ENCODE results near the gene ITIH4.

The ITIH4 gene

DNA sequence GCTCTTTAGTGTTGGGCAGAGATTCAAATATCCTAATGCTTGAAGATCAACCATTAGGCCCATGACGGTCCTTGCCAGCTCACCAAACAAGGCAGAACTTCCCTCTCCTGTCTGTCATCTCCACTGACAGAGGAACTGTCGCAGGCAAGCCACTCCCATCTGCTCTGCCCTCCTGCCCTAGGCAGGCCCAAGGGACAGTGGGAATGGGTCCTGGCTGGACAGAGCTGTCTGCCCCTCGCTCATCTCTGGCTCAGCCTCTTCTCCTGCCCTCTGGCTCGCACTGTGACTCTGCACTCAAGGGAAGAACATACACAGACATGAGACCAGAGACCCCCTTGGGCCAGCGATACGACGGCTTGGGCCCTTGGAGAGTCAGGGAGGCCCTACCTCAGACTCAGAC is 12.0 kb upstream of the ITIH4 start:
- no peaks in the 10 kb centered on the region for H3K27me3 ChIP-seq
- H3K4me3 ChIP-seq (ENCODE audit: low read depth in 1 of 2, low read length in 1 of 2): no peak overlapping the region
- H3K4me1 ChIP-seq (ENCODE audit: control insufficient read depth in 1 of 2, insufficient read depth in 1 of 2, low read depth in 1 of 2, low read length in 1 of 2): peaks cover 55 to 56% of the 10 kb centered on the region in 2 experiments
- peaks cover 47% of the 10 kb centered on the region for H3K36me3 ChIP-seq
- TF ChIP-seq, protein P1, sequence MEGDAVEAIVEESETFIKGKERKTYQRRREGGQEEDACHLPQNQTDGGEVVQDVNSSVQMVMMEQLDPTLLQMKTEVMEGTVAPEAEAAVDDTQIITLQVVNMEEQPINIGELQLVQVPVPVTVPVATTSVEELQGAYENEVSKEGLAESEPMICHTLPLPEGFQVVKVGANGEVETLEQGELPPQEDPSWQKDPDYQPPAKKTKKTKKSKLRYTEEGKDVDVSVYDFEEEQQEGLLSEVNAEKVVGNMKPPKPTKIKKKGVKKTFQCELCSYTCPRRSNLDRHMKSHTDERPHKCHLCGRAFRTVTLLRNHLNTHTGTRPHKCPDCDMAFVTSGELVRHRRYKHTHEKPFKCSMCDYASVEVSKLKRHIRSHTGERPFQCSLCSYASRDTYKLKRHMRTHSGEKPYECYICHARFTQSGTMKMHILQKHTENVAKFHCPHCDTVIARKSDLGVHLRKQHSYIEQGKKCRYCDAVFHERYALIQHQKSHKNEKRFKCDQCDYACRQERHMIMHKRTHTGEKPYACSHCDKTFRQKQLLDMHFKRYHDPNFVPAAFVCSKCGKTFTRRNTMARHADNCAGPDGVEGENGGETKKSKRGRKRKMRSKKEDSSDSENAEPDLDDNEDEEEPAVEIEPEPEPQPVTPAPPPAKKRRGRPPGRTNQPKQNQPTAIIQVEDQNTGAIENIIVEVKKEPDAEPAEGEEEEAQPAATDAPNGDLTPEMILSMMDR (IDR thresholded peaks at IDR 0.05): no peak
- H3K27ac ChIP-seq: peak overlapping the region; percentile 85
- no peaks in the 10 kb centered on the region for H3K9me3 ChIP-seq

DNA sequence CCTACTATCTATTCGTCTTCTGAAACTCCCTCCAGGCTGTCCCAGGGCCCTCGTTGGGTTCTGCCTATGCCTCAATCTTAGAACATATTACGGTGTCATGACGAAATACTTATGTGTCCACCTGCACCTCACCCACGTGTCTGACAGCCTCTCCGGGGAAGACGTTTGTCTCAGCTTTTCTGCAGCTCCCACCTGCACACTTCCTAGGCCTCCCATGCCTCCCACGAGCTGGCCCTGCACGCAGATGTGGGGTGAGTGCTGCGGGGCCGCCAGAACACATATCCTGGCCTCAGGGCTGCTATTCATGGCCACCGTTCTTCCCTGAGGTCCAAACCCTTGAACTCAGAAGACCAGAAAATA is 11.5 kb upstream of the ITIH4 start:
- Histone ChIP-seq H3K36me3 (peaks cover 48% of the 10 kb centered on the region), H3K4me1 (ENCODE audit: control insufficient read depth in 1 of 2, insufficient read depth in 1 of 2, low read depth in 1 of 2, low read length in 1 of 2) (peaks cover 54 to 55% of the 10 kb centered on the region in 2 experiments), H3K4me3 (ENCODE audit: low read depth in 1 of 2, low read length in 1 of 2) (no peak overlapping the region)

DNA sequence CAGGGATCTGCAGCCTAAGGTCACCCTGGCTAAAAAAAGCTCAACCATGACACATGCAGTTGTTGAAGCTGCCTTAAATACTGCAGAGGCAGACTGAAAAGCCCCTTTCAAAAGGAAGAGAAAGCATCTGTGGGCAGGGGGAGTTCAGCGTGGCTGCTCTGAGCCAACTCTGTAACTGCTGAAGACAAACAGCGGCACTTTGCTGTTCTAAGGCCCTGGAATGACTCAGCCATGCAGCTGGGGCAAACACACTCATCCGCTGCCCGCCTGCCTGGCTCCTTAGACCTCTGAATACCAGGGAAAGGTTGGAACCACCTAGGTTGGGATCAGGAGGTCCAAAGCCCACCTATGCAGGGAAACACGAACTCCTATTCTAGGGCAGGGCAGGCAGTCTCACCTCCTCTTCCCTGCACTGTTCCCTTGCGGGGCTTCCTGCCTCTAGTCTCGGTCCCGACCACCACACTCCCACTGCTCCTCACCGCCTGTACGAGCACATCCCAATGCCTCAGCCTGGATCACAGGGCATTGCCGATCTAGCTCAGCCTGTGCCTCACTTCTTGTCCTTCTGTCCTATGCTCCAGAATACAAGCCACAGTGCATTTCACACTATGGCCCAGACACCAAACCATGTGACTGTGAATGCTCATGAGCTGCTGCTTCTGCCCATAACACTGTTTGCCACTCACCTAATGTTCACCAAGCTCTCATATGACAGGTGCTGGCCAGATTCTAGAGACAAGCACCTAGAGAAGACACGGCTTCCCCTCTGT is 10.9 kb upstream of the ITIH4 start:
- no peaks in the 10 kb centered on the region for H3K9me3 ChIP-seq

More for the DNA sequence above, 11.5 kb upstream of the ITIH4 start:
- H3K9me3 ChIP-seq: no peaks in the 10 kb centered on the region
- TF ChIP-seq, protein P1 (IDR thresholded peaks at IDR 0.05): no peak
- no peaks in the 10 kb centered on the region for H3K27me3 ChIP-seq
- H3K27ac ChIP-seq: peak overlapping the region; percentile 85

DNA sequence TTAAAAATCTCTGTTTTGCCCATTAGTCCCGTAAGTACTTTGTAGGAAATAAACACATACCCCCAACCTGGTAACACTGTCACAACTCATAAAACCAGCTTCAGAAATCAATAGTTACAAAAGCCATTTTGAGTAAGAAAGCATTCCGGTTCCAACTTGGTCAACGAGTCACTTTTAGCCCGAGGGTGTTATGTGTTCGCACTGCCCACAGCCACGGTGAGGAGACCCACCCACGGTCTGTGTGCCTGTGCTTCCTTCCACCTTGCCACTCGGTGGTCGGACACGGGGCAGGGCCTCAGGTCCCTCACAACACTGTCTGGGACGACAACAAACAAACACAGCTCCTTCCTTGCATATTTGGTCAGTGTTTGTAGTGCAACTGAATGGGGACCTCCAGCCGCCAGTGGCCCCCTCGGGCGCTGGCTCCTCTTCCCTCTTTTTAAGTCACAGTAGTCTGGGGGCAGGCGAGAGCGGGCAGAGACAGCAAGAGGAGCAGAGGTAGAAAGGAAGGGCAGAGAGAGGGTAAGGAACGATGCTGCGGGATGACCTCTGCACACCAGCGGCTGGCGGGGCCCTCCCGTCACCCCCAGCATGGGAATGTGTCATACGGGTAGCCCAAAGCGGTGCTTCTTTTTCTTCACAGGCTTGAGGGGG is 9.5 kb upstream of the ITIH4 start:
- Histone ChIP-seq H3K27ac (no peak overlapping the region), H3K27me3 (no peaks in the 10 kb centered on the region), H3K36me3 (peaks cover 67% of the 10 kb centered on the region), H3K4me1 (ENCODE audit: control insufficient read depth in 1 of 2, insufficient read depth in 1 of 2, low read depth in 1 of 2, low read length in 1 of 2) (peaks cover 35% of the 10 kb centered on the region in 2 experiments), H3K4me3 (ENCODE audit: low read depth in 1 of 2, low read length in 1 of 2) (no peak overlapping the region), H3K9me3 (no peaks in the 10 kb centered on the region)
- TF ChIP-seq, protein P1 (IDR thresholded peaks at IDR 0.05): no peak

More for the DNA sequence above, 10.9 kb upstream of the ITIH4 start:
- Histone ChIP-seq H3K4me1 (ENCODE audit: control insufficient read depth in 1 of 2, insufficient read depth in 1 of 2, low read depth in 1 of 2, low read length in 1 of 2) (peaks cover 49% of the 10 kb centered on the region in 2 experiments), H3K4me3 (ENCODE audit: low read depth in 1 of 2, low read length in 1 of 2) (no peak overlapping the region), H3K27me3 (no peaks in the 10 kb centered on the region), H3K27ac (peak overlapping the region; percentile 85), H3K36me3 (peaks cover 54% of the 10 kb centered on the region)
- TF ChIP-seq, protein P1 (IDR thresholded peaks at IDR 0.05): no peak

DNA sequence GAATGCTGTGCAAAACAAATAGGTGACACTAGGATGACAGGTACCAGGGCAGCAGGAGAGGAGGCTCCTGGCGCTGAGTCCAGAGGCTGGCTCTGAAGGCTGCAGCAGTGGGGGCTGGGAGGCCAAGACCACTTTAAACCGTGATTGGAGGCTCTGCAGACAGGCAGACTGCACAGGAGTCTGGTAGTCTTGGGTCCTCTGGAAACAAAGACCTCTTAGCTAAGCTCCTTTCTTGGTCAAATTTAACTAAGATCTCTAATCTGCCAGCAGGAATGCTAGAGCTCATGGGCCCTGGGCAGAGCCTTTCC is 8.8 kb upstream of the ITIH4 start:
- Histone ChIP-seq H3K9me3 (no peaks in the 10 kb centered on the region), H3K27ac (no peak overlapping the region), H3K4me1 (ENCODE audit: control insufficient read depth in 1 of 2, insufficient read depth in 1 of 2, low read depth in 1 of 2, low read length in 1 of 2) (peaks cover 27% of the 10 kb centered on the region in 2 experiments), H3K27me3 (no peaks in the 10 kb centered on the region), H3K4me3 (ENCODE audit: low read depth in 1 of 2, low read length in 1 of 2) (no peak overlapping the region), H3K36me3 (peaks cover 75% of the 10 kb centered on the region)
- TF ChIP-seq, protein P1 (IDR thresholded peaks at IDR 0.05): no peak

Data from neutrophil (primary cell).